BLaER1 treated with 17β-estradiol and CSF1 and Interleukin-3, amounts not matched to agents 10 nM and 100 nM (cell line): ENCODE measurements around the gene SLC25A21.

Experiments
- H3K27ac ChIP-seq, 11 experiments: shearing (Covaris generic); formaldehyde crosslinking; 2 replicates each; pipeline ENCODE4 v1.8.1; 2022
- H3K27me3 ChIP-seq, 11 experiments: shearing (Covaris generic); formaldehyde crosslinking; 2 replicates each; pipeline ENCODE4 v1.8.1; 2022
- H3K36me3 ChIP-seq, 11 experiments: shearing (Covaris generic); formaldehyde crosslinking; 2 replicates each; pipeline ENCODE4 v1.8.1; 2022
- H3K4me1 ChIP-seq, 10 experiments: shearing (Covaris generic); formaldehyde crosslinking; 2 replicates each; pipeline ENCODE4 v1.8.1; 2022
- H3K4me2 ChIP-seq, 11 experiments: shearing (Covaris generic); formaldehyde crosslinking; 2 replicates each; pipeline ENCODE4 v1.8.1; 2022
- H3K4me3 ChIP-seq, 10 experiments: shearing (Covaris generic); formaldehyde crosslinking; 2 replicates each; pipeline ENCODE4 v1.8.1; 2022
- H3K9ac ChIP-seq, 11 experiments: shearing (Covaris generic); formaldehyde crosslinking; 2 replicates each; pipeline ENCODE4 v1.8.1; 2022
- H3K9me3 ChIP-seq, 11 experiments: shearing (Covaris generic); formaldehyde crosslinking; replicated peaks in 1 of 11; 2 replicates each; pipeline ENCODE4 v1.8.1; 2022
- H4K20me1 ChIP-seq, 11 experiments: shearing (Covaris generic); formaldehyde crosslinking; 2 replicates each; pipeline ENCODE4 v1.8.1; 2022
- Cebpa-rat ChIP-seq, 11 experiments: shearing (Covaris generic); IDR thresholded peaks; 2 replicates each; pipeline ENCODE4 v1.8.1; 2022

Gene SLC25A21

DNA sequence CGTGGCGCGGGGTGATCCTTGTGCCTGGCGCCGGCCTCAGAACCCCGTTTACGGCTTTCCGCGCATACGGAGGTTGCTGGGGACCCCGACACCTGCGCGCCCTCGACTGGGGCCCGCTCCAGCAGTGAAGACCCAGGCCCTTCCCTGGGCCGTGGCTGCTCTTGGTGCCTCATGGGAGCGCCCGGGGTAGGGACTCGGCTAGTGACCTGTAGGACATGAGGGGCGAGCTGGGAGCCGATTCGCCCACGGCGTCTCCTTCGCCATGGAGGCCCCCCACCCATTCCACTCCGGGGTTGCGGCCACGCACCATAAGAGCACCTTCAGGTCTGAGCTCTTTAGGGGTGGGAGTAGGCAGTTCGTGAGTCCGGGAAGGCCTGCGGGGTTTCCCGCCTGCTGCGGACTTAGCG lies 525.0 kb downstream of the SLC25A21 start:
- H3K9ac ChIP-seq = no peak overlapping the region
- H3K27me3 ChIP-seq = peaks cover 0 to 17% (median 7%) of the 10 kb centered on the region in 11 experiments; a peak in 12 of 22 replicates
- no peak overlapping the region for H3K27ac ChIP-seq
- no peaks in the 10 kb centered on the region for H4K20me1 ChIP-seq
- H3K9me3 ChIP-seq = peaks cover 19 to 24% (median 22%) of the 10 kb centered on the region in 11 experiments
- no peak overlapping the region for H3K4me2 ChIP-seq
- TF ChIP-seq Cebpa-rat (IDR thresholded peaks at IDR 0.05) = no peak
- peaks cover 0 to 9% (median 7%) of the 10 kb centered on the region in 10 experiments; a peak in 7 of 20 replicates for H3K4me1 ChIP-seq
- H3K36me3 ChIP-seq = no peaks in the 10 kb centered on the region
- 0 out of 20 replicates have a peak overlapping the region, but pooled peaks of 1 of the 10 experiments have one; percentile 5 for H3K4me3 ChIP-seq

DNA sequence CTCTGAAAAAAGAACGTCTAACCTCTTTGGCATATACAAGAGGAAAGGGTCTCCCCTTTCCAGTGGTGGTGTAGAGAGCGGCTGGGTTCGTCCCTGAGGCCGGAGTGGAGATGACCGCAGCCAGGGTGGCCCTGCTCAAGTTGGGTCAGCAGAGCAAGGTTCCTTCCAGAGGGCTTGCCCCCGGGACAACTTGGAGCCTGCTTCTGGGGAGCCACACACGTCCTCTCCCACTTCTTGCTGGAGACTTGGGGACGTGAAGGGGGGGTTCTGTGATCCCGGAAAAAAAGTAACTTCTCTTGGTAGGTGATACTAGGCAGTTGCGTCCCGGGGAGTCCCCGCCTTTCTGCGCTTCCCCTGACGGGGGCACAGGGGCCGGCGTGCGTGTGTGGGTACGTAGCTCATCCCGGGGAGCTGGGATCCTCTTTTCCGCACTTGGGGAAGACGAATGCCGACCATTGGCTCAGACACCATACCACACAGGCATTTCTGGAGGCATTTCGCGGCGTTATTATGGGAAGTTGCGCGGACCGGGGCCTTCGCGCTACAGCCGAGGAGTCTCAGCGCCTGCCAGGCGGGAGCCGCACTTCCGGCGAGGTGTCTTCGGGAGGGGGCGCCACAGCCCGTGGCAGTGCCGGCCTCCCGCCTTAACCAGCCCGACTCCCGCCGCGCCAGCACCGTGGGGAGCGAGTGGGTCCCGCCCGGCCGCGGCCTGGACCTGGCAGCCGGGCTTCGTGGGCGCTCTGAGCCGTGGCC lies 525.6 kb downstream of the SLC25A21 start:
- no peak overlapping the region for H3K4me2 ChIP-seq
- H3K9ac ChIP-seq = no peak overlapping the region
- peaks cover 0 to 9% (median 7%) of the 10 kb centered on the region in 10 experiments; a peak in 7 of 20 replicates for H3K4me1 ChIP-seq
- H3K4me3 ChIP-seq = 0 out of 20 replicates have a peak overlapping the region, but pooled peaks of 1 of the 10 experiments have one; percentile 5
- H4K20me1 ChIP-seq = no peaks in the 10 kb centered on the region
- H3K27me3 ChIP-seq = peaks cover 0 to 17% (median 7%) of the 10 kb centered on the region in 11 experiments; a peak in 12 of 22 replicates
- no peak overlapping the region for H3K27ac ChIP-seq
- H3K9me3 ChIP-seq = peaks cover 19 to 24% (median 22%) of the 10 kb centered on the region in 11 experiments
- H3K36me3 ChIP-seq = no peaks in the 10 kb centered on the region
- no peak for TF ChIP-seq Cebpa-rat (IDR thresholded peaks at IDR 0.05)

DNA sequence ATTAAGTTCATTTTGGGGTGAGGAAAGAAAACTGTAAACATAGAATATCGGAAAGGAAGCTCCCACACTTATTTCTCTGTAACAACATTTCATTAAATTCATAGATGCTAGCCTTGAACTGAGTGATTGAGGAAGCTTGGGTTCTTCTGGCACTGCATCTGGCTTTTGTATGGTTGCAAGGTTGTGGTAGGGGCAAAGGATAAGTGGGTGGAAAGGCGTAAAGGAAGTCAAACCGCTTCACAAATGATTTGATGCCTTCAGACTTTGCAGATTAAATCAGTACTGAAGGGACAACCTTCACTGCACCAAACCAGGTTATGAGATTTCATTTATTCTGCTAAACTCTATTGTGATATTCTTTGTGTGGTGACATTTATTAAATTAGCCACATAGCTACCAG lies 538.8 kb downstream of the SLC25A21 start:
- no peak overlapping the region for H3K9ac ChIP-seq
- no peaks in the 10 kb centered on the region for H4K20me1 ChIP-seq
- no peak overlapping the region for H3K27ac ChIP-seq
- no peaks in the 10 kb centered on the region for H3K4me1 ChIP-seq
- no peak for TF ChIP-seq Cebpa-rat (IDR thresholded peaks at IDR 0.05)
- no peak overlapping the region for H3K4me3 ChIP-seq
- H3K27me3 ChIP-seq = no peaks in the 10 kb centered on the region
- H3K36me3 ChIP-seq = no peaks in the 10 kb centered on the region
- peaks cover 0 to 8% (median 0%) of the 10 kb centered on the region in 11 experiments; a peak in 1 of 22 replicates for H3K9me3 ChIP-seq
- H3K4me2 ChIP-seq = no peak overlapping the region
